ENCODE data around the gene SRP68. TPM values are rescaled to one million over a fixed set of nuclear protein-coding genes. Genes with fewer than 3 reads are reported as not detected.
"Not testable (repeated sequence)": the region's sequence is repeated elsewhere in the genome, so short reads cannot be mapped to it uniquely, and the experiment has no call there.

The SRP68 gene
- total RNA-seq, 1 experiment from 2014 or later, result 113 TPM

- no peaks in the 10 kb centered on the region for H3K4me1 Mint-ChIP-seq (ENCODE audit: low read depth, unreplicated experiment)
- H3K9me3 Mint-ChIP-seq (ENCODE audit: unreplicated experiment), result no peaks in the 10 kb centered on the region
Measured at GRCh38 chr17:76046064-76046463, 26.3 kb downstream of the SRP68 start.

GRCh38 chr17:76044475-76045007, 27.8 kb downstream of the SRP68 start:
- H3K9me3 Mint-ChIP-seq (ENCODE audit: unreplicated experiment); H3K9me3 ChIP-seq; H3K36me3 ChIP-seq (ENCODE audit: control insufficient read depth, insufficient read depth, low read length); H3K4me3 ChIP-seq (ENCODE audit: low read depth, low read length); H3K27me3 Mint-ChIP-seq (ENCODE audit: insufficient read depth, unreplicated experiment); H3K4me3 Mint-ChIP-seq (ENCODE audit: unreplicated experiment); DNase-seq; CTCF ChIA-PET; H3K27ac Mint-ChIP-seq (ENCODE audit: unreplicated experiment); intact Hi-C loops (cut with micrococcal nuclease; ENCODE audit: unreplicated experiment); H3K4me1 ChIP-seq; H3K27me3 ChIP-seq (replicated peaks; ENCODE audit: control insufficient read depth, insufficient read depth, low read length); H3K4me1 Mint-ChIP-seq (ENCODE audit: low read depth, unreplicated experiment); POLR2A ChIA-PET; BruUV-seq (replicated peaks): not testable (repeated sequence)
- H3K36me3 Mint-ChIP-seq (ENCODE audit: insufficient read depth, unreplicated experiment), result peaks cover 86% of the 10 kb centered on the region

More at GRCh38 chr17:76046064-76046463, 26.3 kb downstream of the SRP68 start:
- no TSS peak for BruUV-seq (replicated peaks)
- H3K27me3 ChIP-seq (replicated peaks; ENCODE audit: control insufficient read depth, insufficient read depth, low read length), result no peaks in the 10 kb centered on the region
- no peak overlapping the region for H3K4me3 ChIP-seq (ENCODE audit: low read depth, low read length)
- Mint-ChIP-seq H3K27ac (ENCODE audit: unreplicated experiment) (no peak overlapping the region), H3K36me3 (ENCODE audit: insufficient read depth, unreplicated experiment) (peaks cover 92% of the 10 kb centered on the region), H3K4me3 (ENCODE audit: unreplicated experiment) (no peak overlapping the region), H3K27me3 (ENCODE audit: insufficient read depth, unreplicated experiment) (no peaks in the 10 kb centered on the region)
- H3K36me3 ChIP-seq (ENCODE audit: control insufficient read depth, insufficient read depth, low read length), result peaks cover 3% of the 10 kb centered on the region
- H3K4me1 ChIP-seq, result no peaks in the 10 kb centered on the region
- DNase-seq, result no peak
- POLR2A ChIA-PET, result no interaction called here
- no peak for TF ChIP-seq CTCF (IDR thresholded peaks at IDR 0.05; ENCODE audit: insufficient read depth in 1 of 2, low read depth in 1 of 2, low read length in 1 of 2, severe bottlenecking in 1 of 2, unreplicated experiment in 1 of 2)
- H3K9me3 ChIP-seq, result no peaks in the 10 kb centered on the region
- intact Hi-C loops (cut with micrococcal nuclease; ENCODE audit: unreplicated experiment), result no loop called here
- CTCF ChIA-PET, result interaction anchor here (0.6 to 1.7 kb wide), 4 partner anchors 32 to 266 kb away, joined by 4 to 5 read pairs (median 4); partner anchors contain the start of gene UBALD2

- POLR2A ChIA-PET; H3K4me1 ChIP-seq; H3K4me3 Mint-ChIP-seq (ENCODE audit: unreplicated experiment); H3K4me3 ChIP-seq (ENCODE audit: low read depth, low read length); H3K27ac Mint-ChIP-seq (ENCODE audit: unreplicated experiment); H3K4me1 Mint-ChIP-seq (ENCODE audit: low read depth, unreplicated experiment); H3K36me3 ChIP-seq (ENCODE audit: control insufficient read depth, insufficient read depth, low read length); H3K27me3 Mint-ChIP-seq (ENCODE audit: insufficient read depth, unreplicated experiment); H3K9me3 Mint-ChIP-seq (ENCODE audit: unreplicated experiment); H3K9me3 ChIP-seq; H3K27me3 ChIP-seq (replicated peaks; ENCODE audit: control insufficient read depth, insufficient read depth, low read length); DNase-seq; intact Hi-C loops (cut with micrococcal nuclease; ENCODE audit: unreplicated experiment); BruUV-seq (replicated peaks): not testable (repeated sequence)
- peaks cover 88% of the 10 kb centered on the region for H3K36me3 Mint-ChIP-seq (ENCODE audit: insufficient read depth, unreplicated experiment)
- CTCF ChIA-PET, result interaction anchor here (0.5 kb wide), 1 partner anchor 105 kb away, joined by 7 read pairs; no protein-coding TSS in a partner anchor
Measured at GRCh38 chr17:76042868-76043267, 29.4 kb downstream of the SRP68 start.

GRCh38 chr17:76040376-76040775, 31.9 kb downstream of the SRP68 start:
- H3K36me3 ChIP-seq (ENCODE audit: control insufficient read depth, insufficient read depth, low read length), result peaks cover 9% of the 10 kb centered on the region
- no peak overlapping the region for H3K4me3 Mint-ChIP-seq (ENCODE audit: unreplicated experiment)

More at GRCh38 chr17:76040376-76040775, 31.9 kb downstream of the SRP68 start:
- no peaks in the 10 kb centered on the region for H3K4me1 ChIP-seq
- H3K36me3 Mint-ChIP-seq (ENCODE audit: insufficient read depth, unreplicated experiment), result peaks cover 67% of the 10 kb centered on the region
- ChIA-PET CTCF (no interaction called here), POLR2A (no interaction called here)
- no peaks in the 10 kb centered on the region for H3K27me3 ChIP-seq (replicated peaks; ENCODE audit: control insufficient read depth, insufficient read depth, low read length)
- no peaks in the 10 kb centered on the region for H3K4me1 Mint-ChIP-seq (ENCODE audit: low read depth, unreplicated experiment)
- no peaks in the 10 kb centered on the region for H3K27me3 Mint-ChIP-seq (ENCODE audit: insufficient read depth, unreplicated experiment)
- BruUV-seq (replicated peaks), result no TSS peak
- intact Hi-C loops (cut with micrococcal nuclease; ENCODE audit: unreplicated experiment), result no loop called here
- no peak overlapping the region for H3K4me3 ChIP-seq (ENCODE audit: low read depth, low read length)
- H3K9me3 ChIP-seq, result no peaks in the 10 kb centered on the region
- no peak overlapping the region for H3K27ac Mint-ChIP-seq (ENCODE audit: unreplicated experiment)
- H3K9me3 Mint-ChIP-seq (ENCODE audit: unreplicated experiment), result no peaks in the 10 kb centered on the region
- no peak for DNase-seq
- no peak for TF ChIP-seq CTCF (IDR thresholded peaks at IDR 0.05; ENCODE audit: insufficient read depth in 1 of 2, low read depth in 1 of 2, low read length in 1 of 2, severe bottlenecking in 1 of 2, unreplicated experiment in 1 of 2)
